Fibroblast of pulmonary artery (primary cell): ENCODE measurements around the gene ZBTB3.

Experiments
- DNase-seq: peaks from one replicate; pipeline ENCODE4 v3.0.0-alpha.2; 2010; ENCODE audit warnings: low read depth
- H3K4me3 ChIP-seq: replicated peaks from 2 replicates; pipeline ENCODE4 v1.5.1; 2011; ENCODE audit warnings: low read depth, mild to moderate bottlenecking, control low read depth, low read length, moderate library complexity
- TF ChIP-seq, protein P1 (sequence below): IDR thresholded peaks from 2 replicates; pipeline ENCODE4 v1.5.1; 2011; ENCODE audit warnings: mild to moderate bottlenecking, control low read depth, low read length, inconsistent platforms; ENCODE audit errors: missing control alignments

ZBTB3 gene

DNA sequence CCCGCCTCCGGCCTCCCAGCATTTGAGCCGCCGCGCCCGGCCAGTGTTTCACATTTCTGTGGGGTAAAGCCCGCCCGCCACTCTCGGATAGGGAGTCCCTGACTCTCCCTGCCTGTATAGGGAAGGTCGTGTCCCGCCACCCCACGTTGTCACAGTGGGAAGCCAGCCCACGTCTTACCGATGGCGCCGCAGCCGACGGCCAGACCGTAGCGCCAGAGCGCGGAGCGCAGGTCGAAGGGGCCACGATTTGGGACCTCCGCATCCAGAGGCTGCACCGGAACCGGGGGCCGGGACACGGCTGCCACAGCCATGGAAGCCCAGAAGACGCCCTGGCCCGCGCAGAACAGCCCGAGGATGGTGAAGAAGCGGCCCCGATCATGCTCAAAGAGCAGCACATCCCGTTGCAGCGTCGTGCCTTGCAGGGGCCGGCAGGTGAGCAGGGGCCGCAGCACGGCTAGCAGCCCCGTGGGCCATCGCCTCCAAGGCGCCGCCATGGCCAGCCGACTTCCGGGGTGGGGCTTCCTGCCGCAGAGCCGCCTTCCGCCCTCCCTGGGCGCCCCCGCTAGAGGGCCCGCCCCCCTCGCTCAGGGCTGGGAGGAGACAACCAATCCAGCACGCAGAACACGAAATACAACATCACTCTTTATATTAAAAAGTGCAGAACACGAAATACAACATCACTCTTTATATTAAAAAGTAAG lies 37.7 kb upstream of the ZBTB3 start, which contains the start of gene TMEM223:
Gene TMEM223, minus strand, starts transcription at position 506 of the 701 bp plus-strand sequence. Its CDS starts 12 bp downstream, at position 494.
- H3K4me3 ChIP-seq, result peak within 1 kb of the TSS; percentile 88
- TF ChIP-seq, protein P1, sequence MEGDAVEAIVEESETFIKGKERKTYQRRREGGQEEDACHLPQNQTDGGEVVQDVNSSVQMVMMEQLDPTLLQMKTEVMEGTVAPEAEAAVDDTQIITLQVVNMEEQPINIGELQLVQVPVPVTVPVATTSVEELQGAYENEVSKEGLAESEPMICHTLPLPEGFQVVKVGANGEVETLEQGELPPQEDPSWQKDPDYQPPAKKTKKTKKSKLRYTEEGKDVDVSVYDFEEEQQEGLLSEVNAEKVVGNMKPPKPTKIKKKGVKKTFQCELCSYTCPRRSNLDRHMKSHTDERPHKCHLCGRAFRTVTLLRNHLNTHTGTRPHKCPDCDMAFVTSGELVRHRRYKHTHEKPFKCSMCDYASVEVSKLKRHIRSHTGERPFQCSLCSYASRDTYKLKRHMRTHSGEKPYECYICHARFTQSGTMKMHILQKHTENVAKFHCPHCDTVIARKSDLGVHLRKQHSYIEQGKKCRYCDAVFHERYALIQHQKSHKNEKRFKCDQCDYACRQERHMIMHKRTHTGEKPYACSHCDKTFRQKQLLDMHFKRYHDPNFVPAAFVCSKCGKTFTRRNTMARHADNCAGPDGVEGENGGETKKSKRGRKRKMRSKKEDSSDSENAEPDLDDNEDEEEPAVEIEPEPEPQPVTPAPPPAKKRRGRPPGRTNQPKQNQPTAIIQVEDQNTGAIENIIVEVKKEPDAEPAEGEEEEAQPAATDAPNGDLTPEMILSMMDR, result no peak
- peak; percentile 73 for DNase-seq

DNA sequence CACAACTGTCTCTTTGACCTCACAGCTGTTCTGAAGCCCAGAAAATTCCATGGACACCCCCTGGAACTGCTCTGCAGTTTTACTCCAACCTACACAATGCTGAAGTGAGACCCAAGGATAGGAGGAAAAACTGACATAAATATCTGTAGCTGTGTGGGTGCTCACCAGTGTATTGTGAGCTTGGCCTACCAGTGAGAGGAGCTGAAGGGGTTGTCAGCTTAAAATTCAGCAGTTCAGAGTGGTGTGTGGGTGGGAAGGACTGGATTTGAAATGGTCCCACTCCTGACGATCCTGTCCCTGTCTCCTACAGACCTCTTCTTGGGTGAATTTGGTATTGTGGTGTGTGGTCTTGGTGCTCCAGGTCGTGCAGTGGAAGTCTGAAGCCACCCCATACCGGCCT lies 35.6 kb upstream of the ZBTB3 start:
- TF ChIP-seq, protein P1, result no peak
- DNase-seq, result no peak
- H3K4me3 ChIP-seq, result no peak overlapping the region

DNA sequence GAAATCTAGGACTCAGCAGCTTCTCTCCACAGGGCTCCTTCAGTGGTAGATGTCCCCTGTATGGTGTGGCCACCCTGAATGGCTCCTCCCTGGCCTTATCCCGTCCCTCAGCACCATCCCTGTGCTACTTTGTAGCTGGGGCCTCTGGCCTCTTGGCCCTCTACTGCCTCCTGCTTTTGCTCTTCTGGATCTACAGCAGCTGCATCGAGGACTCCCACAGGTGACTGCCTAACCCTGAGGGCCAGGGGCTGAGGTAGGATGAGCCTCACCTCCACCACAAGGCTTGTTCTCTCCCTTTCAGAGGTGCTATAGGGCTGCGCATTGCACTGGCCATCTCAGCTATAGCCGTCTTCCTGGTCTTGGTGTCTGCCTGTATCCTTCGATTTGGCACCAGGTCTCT lies 35.0 kb upstream of the ZBTB3 start:
- TF ChIP-seq, protein P1, result no peak
- H3K4me3 ChIP-seq, result no peak overlapping the region
- no peak for DNase-seq

DNA sequence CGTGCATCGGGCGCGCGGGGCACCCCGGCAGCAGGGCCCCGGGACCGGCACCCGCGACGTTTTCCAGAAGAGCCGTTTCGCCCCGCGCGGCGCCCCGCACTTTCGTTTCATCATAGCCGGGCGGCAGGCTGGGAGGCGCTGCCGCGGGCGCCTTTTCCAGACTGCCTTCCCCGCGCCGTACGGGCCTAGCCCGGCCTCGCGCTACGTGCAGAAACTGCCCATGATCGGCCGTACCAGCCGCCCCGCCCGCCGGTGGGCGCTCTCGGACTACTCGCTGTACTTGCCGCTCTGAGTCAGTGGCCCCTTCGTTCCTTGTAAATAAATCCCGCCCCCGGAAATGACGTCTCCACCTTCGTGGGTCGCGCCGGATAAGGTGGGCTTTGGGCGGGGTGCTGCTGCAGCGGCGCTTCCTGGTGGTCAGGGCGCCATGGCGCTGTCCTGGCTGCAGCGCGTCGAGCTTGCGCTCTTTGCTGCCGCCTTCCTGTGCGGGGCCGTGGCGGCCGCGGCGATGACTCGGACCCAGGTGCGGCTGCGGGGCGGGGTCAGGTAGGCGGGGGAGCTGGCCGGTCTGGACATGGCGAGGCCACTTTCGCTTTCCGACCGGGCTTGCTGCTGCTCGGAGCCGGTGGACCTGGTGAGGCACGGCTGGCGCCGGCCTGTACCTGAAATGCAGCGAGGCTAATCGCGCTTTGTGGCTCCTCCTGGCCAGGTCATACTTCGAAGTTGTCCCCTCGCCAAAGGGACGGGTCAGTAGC lies 33.2 kb upstream of the ZBTB3 start, which contains the start of gene TMEM179B:
Gene TMEM179B, plus strand, starts transcription at position 398 of the 755 bp plus-strand sequence. Its CDS starts 30 bp downstream, at position 428.
- TF ChIP-seq, protein P1, result peak; percentile 54
- H3K4me3 ChIP-seq, result peak within 1 kb of the TSS; percentile 89
- DNase-seq, result peak; percentile 98

DNA sequence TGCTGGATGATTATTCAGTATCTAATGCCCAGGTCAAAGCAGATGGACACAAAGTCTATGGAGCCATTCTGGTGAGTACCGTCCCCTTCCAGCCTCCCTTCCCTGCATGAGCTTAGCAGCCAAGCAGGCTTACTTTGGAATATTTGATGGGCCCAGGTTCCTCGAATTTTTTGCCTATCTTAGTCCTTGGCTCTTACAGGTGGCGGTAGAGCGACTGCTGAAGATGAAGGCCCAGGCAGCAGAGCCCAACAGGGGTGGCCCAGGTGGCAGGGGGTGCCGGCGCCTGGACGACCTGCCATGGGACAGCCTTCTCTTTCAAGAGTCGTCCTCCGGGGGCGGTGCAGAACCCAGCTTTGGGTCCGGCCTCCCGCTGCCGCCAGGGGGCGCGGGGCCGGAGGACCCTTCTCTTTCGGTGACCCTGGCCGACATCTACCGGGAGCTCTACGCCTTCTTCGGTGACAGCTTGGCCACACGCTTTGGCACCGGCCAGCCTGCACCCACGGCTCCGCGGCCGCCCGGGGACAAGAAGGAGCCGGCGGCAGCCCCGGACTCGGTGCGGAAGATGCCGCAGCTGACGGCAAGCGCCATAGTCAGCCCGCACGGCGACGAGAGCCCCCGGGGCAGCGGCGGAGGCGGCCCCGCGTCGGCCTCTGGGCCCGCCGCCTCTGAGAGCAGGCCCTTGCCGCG lies 32.5 kb upstream of the ZBTB3 start:
- H3K4me3 ChIP-seq, result peak overlapping the region; percentile 89
- peak; percentile 78 for DNase-seq
- TF ChIP-seq, protein P1, result peak; percentile 92

DNA sequence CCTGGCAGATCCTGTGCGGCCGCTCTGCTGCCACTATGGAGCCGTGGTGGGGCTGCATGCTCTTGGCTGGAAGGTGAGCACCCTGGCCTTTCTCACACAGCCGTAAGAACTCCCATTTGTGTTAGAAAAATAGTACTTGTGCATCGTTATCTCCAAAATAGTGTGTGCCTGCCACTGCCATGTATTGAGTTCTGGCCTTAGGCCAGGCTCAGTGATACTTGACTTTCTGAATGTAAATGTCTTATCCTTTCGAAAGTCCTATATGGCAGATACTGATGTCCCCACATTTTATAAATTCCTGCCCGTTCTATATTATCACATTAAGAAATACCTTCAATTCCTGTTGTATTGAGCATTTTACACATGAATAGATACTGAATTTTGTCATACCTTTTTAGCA lies 28.8 kb upstream of the ZBTB3 start:
- H3K4me3 ChIP-seq, result no peak overlapping the region
- DNase-seq, result no peak

More for the DNA sequence above, 28.8 kb upstream of the ZBTB3 start:
- TF ChIP-seq, protein P1, result no peak
